Spinal cord (tissue), 10 donors: ENCODE data around the gene MTHFSD. TPM values are rescaled to one million over a fixed set of nuclear protein-coding genes. Genes with fewer than 3 reads are reported as not detected.
A peak's percentile ranks its signal among the peaks of the same experiment; 100 is the strongest.

Source experiments
- DNase-seq, 6 donors: peaks; one replicate each; pipeline versions ENCODE4 v3.0.0 to v3.0.0-alpha.2; 2013 to 2015; ENCODE audit warnings: low spot score in 6 of 6, low read depth in 4 of 6
- H3K27ac ChIP-seq: one replicate; pipeline ENCODE4 v1.5.1; 2013; ENCODE audit warnings: low read depth, low read length, control low read depth
- H3K27me3 ChIP-seq: one replicate; pipeline ENCODE4 v1.6.1; 2013; ENCODE audit warnings: low read length; ENCODE audit not compliant: control insufficient read depth, insufficient read depth
- H3K36me3 ChIP-seq: one replicate; pipeline ENCODE4 v1.6.1; 2013; ENCODE audit warnings: low read length; ENCODE audit not compliant: control insufficient read depth, insufficient read depth
- H3K4me1 ChIP-seq: one replicate; pipeline ENCODE4 v1.6.1; 2013; ENCODE audit warnings: low read length; ENCODE audit not compliant: control insufficient read depth, insufficient read depth
- H3K4me3 ChIP-seq: one replicate; pipeline ENCODE4 v1.5.1; 2013; ENCODE audit warnings: low read depth, low read length, control low read depth
- H3K9me3 ChIP-seq: one replicate; pipeline ENCODE4 v1.6.1; 2013; ENCODE audit warnings: low read length; ENCODE audit not compliant: control insufficient read depth, insufficient read depth
- WGBS: methylation state at CpG from one replicate; pipeline ENCODE4 v1.1.5; 2013; ENCODE audit warnings: missing lambda C conversion rate; ENCODE audit not compliant: insufficient coverage; 5-methylcytosine and 5-hydroxymethylcytosine counted together
- polyA plus RNA-seq, 2 donors: library from polyadenylated mRNA; unstranded; fragments of 120-200 nt; gene quantifications; one replicate each; pipeline ENCODE4 v1.2.1, GENCODE V29; 2013; ENCODE audit not compliant: insufficient read length in 2 of 2
- total RNA-seq, 2 donors: library from RNA; depleted of rRNA in 1 of 2; stranded (reverse); fragments of 120-200 nt in 1 of 2; fragments of >200 nt in 1 of 2; gene quantifications; one replicate each; pipeline versions ENCODE4 v1.2.3 to v1.2.4, GENCODE V29; 2013 to 2014
- donor health status: healthy.

MTHFSD gene
- total and polyA plus RNA-seq, 4 donors = 16.2 to 20.6 (median 19.5) TPM

DNA sequence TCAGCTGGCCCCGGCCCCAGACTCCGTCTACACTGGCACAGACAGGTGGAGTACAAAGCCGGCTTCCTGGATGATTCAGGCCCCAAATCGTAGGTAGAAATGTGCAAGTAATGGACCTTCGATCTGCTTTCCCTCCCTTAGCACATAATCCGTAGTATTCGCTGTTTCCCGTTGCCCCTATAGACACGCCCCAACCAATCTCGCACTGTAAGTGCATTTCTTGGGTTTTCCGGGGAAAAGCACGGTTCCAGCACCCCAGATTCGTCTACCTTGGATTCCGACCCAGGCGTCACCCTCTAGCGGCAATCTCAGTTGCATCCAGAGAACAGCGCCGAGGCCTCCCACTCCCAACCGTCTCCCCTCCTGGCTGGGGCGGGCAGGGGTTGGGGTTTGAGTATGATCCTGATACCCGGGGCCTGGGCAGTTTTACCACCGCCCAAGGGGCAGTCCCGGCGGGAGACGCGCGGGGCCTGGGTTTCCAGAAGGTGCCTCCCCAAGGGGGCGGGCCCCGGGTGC is 56.8 kb downstream of the MTHFSD start:
- H3K27ac ChIP-seq = no peak overlapping the region
- no peaks in the 10 kb centered on the region for H3K36me3 ChIP-seq
- WGBS = under 1% methylated on average over 22 of the region's 29 CpGs
- H3K4me3 ChIP-seq = no peak overlapping the region
- H3K4me1 ChIP-seq = peaks cover 23% of the 10 kb centered on the region
- no peak for DNase-seq
- peaks cover 100% of the 10 kb centered on the region for H3K27me3 ChIP-seq
- no peaks in the 10 kb centered on the region for H3K9me3 ChIP-seq

DNA sequence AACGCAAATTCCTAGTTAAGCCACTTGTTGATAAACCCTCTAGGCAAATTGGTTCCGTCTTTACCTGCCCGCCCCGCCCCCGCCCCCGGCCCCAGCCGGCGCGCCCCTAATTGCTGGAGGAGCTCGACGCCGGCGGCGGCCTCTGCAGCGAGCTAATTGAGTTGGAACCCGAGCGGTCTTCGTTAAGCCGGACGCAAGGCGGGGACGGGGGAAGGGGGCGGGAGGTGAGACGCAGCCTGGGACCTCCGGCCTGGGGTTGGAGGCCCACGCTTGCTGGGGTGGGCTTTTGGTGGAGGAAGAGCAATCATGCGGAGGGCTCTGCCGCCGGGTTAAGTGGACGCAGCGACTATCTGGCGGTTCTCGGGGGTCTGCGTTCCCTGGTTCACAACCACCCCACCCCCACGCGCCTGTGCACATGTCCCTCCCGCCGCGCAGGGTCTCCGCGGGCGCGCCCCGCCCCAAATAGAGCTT is 57.4 kb downstream of the MTHFSD start:
- Histone ChIP-seq H3K27me3 (peaks cover 100% of the 10 kb centered on the region), H3K27ac (no peak overlapping the region), H3K9me3 (no peaks in the 10 kb centered on the region), H3K4me1 (peaks cover 23% of the 10 kb centered on the region), H3K36me3 (no peaks in the 10 kb centered on the region), H3K4me3 (no peak overlapping the region)
- WGBS = 1% methylated on average over 33 of the region's 44 CpGs
- no peak for DNase-seq

DNA sequence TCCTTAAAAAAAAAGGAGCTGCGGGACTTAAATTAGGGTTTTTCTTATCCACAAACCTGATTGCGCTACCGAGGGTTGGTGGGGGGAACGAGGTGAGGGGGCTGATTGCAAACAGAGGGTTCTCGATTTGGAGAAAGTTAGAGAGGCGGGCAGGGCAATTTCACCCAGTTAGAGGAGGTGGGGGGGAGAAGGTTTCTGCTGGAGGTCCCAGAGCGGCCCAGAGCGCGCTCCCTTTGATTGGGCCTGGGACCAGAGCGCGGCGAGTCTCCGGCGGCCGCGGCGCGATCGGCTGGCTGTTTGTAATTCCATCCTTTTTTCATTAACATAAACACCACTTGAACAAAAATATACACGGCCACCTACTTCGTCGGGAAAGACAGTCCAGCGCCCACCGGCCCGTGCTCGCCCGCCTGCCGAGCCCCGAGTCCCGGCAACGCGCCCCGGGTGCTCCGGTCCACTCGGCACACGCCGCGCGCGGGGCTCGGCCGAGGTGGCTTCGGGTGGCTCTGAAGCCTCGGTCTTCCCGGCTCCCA is 58.0 kb downstream of the MTHFSD start:
- DNase-seq = no peak
- H3K27me3 ChIP-seq = peaks cover 100% of the 10 kb centered on the region
- peaks cover 24% of the 10 kb centered on the region for H3K4me1 ChIP-seq
- H3K36me3 ChIP-seq = no peaks in the 10 kb centered on the region
- 1% methylated on average over 40 of the region's 45 CpGs for WGBS
- H3K4me3 ChIP-seq = no peak overlapping the region
- H3K9me3 ChIP-seq = no peaks in the 10 kb centered on the region
- no peak overlapping the region for H3K27ac ChIP-seq

- 3% methylated on average over 27 of the region's 34 CpGs for WGBS
- no peak overlapping the region for H3K4me3 ChIP-seq
- H3K4me1 ChIP-seq = peaks cover 30% of the 10 kb centered on the region
Observed at GRCh38 chr16:86496262-86496928, 58.6 kb downstream of the MTHFSD start.

DNA sequence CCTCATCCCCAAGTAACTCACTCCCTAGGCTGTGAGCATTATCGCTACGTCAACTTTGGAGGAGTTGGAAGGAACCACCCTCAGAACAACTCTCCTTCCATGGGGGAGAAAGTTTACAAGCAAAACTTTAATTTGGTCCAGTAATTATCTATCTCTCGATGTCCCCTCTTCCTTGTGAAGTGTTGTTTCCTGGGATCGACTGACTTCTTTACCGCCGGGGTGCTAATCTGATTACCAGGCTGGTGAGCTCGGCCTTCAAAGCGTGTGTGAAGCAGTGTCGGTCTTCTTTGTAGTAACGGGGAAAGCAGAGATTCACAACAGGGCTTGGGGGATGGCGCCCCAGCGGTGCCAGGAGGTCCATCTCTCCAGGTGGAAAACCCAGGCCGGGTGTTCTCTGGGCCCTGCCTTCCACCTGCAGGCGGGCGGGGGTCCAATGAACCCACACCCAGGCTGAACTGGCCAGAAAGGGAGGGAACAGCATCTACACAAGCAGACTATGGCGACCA is 59.2 kb downstream of the MTHFSD start:
- Histone ChIP-seq H3K4me1 (peaks cover 35% of the 10 kb centered on the region), H3K27ac (no peak overlapping the region), H3K4me3 (no peak overlapping the region), H3K27me3 (peaks cover 100% of the 10 kb centered on the region), H3K9me3 (no peaks in the 10 kb centered on the region), H3K36me3 (no peaks in the 10 kb centered on the region)
- 5% methylated on average over 9 of the region's 16 CpGs for WGBS
- DNase-seq = no peak

More at GRCh38 chr16:86496262-86496928, 58.6 kb downstream of the MTHFSD start:
- no peak overlapping the region for H3K27ac ChIP-seq
- no peaks in the 10 kb centered on the region for H3K36me3 ChIP-seq
- peaks cover 100% of the 10 kb centered on the region for H3K27me3 ChIP-seq
- H3K9me3 ChIP-seq = no peaks in the 10 kb centered on the region
- no peak for DNase-seq

- 13% methylated on average over 6 of the region's 10 CpGs for WGBS
- H3K4me3 ChIP-seq = no peak overlapping the region
- DNase-seq = no peak
- peaks cover 95% of the 10 kb centered on the region for H3K27me3 ChIP-seq
- H3K27ac ChIP-seq = no peak overlapping the region
- H3K9me3 ChIP-seq = no peaks in the 10 kb centered on the region
- H3K36me3 ChIP-seq = no peaks in the 10 kb centered on the region
- H3K4me1 ChIP-seq = peaks cover 35% of the 10 kb centered on the region
Observed at GRCh38 chr16:86495357-86495701, 59.7 kb downstream of the MTHFSD start.

DNA sequence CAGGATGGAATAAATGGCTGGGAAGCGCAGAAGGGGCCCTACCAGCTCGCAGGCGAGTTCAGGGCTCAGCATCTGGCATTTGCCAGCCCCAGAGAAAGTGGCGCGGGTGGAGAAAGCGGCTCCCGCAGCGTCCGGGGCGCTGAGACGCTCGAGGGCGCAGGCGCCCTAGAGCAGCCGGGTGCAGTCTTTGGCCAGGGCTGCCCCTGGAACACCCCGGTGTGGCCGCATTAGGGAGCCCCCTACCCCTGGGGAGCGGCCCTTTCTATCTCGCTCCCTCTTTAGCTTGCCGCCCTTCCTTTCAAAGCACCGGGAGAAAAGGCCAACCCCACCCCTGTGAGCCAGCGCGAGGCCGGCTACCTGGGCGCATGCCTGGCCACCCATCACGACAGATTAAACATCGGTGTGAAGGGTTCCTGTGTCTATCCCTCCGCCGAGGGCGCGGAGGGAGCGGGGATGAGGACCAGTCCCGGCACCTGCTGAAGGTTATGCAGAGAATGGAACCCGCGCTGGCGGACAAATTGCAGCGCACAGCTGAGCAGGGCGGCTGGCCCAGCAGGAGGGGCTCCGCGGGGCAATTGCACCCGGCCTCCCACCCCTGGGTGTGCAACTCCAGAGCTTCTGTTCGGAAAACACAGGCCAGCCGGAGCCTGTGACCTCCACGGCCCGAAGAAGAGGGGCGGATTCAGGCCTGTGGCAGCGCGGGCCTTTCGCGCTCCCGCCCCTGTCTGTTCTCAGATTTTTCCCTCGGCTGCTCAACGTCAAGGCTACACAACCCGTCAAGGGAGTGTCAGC is 60.3 kb downstream of the MTHFSD start:
- Histone ChIP-seq H3K36me3 (no peaks in the 10 kb centered on the region), H3K4me1 (peaks cover 35% of the 10 kb centered on the region)
- WGBS = 7% methylated on average over 54 of the region's 54 CpGs

DNA sequence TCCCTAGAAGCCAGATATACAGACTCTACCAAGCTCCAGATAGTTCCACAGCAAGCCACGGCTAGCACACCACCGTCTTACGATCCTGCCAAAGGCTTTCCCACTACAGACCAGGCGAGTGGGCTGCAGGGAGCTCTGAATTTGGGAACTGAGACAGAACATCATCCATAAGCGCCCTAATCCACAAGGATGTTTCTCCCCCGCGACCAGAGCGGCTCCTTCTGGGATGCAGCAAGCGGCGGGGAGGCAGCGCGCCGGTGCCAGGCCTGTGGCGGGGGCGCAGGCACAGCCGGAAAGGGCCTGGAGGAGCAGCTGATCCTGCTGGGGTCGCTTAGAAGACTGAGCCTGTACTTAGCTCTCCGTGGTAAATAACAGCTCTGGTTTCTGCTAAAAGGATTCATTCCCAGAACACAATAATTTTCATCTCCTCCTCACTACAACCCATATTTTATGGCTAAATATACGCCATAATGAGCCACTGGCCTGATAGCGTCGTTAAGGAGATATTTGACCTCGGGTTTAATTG is 60.9 kb downstream of the MTHFSD start:
- DNase-seq = peak in 1 of 6 donors; percentile 37
- peaks cover 95% of the 10 kb centered on the region for H3K27me3 ChIP-seq

More for the DNA sequence above, 60.3 kb downstream of the MTHFSD start:
- DNase-seq = no peak
- Histone ChIP-seq H3K4me3 (no peak overlapping the region), H3K27me3 (peaks cover 95% of the 10 kb centered on the region), H3K9me3 (no peaks in the 10 kb centered on the region), H3K27ac (no peak overlapping the region)

DNA sequence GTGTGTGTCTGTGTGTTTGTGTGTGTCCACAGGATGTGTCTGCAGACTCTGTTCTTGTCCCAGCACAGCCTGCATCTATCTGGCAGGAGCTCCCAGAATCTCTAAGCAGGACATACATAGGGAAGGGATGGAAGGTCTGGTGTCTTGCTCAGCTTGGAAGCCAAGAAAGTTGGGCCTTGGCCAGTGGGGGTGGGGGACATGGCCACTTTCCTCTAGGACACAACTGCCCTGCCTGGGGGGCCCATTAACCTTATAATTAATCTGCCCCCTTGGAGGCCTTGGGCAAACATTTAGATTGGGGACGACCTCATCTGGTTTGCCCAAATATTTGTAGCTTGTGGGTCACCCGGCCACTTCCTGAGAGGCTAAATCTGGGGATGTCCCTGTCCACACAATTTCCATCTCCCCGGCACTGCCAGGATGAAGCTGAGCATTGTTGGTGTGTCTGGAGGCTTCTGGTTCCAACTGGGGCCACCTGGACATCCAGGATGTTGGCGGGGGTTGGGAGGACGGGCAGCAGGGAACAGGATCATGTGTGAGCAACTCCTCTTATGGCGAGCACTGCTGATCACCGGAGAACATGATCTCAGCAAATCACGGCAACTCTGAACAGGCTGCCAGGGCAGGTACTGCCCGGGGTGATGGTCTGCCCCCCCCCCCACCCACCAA is 61.9 kb downstream of the MTHFSD start:
- Histone ChIP-seq H3K4me3 (no peak overlapping the region), H3K36me3 (no peaks in the 10 kb centered on the region), H3K27ac (no peak overlapping the region), H3K27me3 (peaks cover 92% of the 10 kb centered on the region), H3K4me1 (peaks cover 23% of the 10 kb centered on the region), H3K9me3 (no peaks in the 10 kb centered on the region)
- 41% methylated on average over 6 of the region's 9 CpGs for WGBS
- DNase-seq = no peak

More for the DNA sequence above, 60.9 kb downstream of the MTHFSD start:
- no peaks in the 10 kb centered on the region for H3K9me3 ChIP-seq
- no peaks in the 10 kb centered on the region for H3K36me3 ChIP-seq
- no peak overlapping the region for H3K4me3 ChIP-seq
- H3K27ac ChIP-seq = no peak overlapping the region
- 15% methylated on average over 20 of the region's 22 CpGs for WGBS
- peaks cover 33% of the 10 kb centered on the region for H3K4me1 ChIP-seq
